Endothelial cell of umbilical vein (primary cell): ENCODE measurements around the gene GM2A.

Source experiments
- EZH2 ChIP-seq: IDR thresholded peaks from 2 replicates; pipeline ENCODE4 v1.6.1; 2012; ENCODE audit warnings: borderline replicate concordance, low read depth, mild to moderate bottlenecking, moderate library complexity, low read length, inconsistent platforms; ENCODE audit not compliant: severe bottlenecking
- FOS ChIP-seq: IDR thresholded peaks from 2 replicates; pipeline ENCODE4 v1.6.1; 2011; ENCODE audit warnings: mild to moderate bottlenecking, low read length, moderate library complexity, borderline replicate concordance; ENCODE audit not compliant: insufficient read depth
- GATA2 ChIP-seq: IDR thresholded peaks from 2 replicates; pipeline ENCODE4 v1.7.0; 2011; ENCODE audit warnings: low read depth, mild to moderate bottlenecking, moderate library complexity, mixed read lengths, low read length; ENCODE audit not compliant: insufficient read length, insufficient read depth
- JUN ChIP-seq: IDR thresholded peaks from 2 replicates; pipeline ENCODE4 v1.6.1; 2011; ENCODE audit warnings: borderline replicate concordance, low read depth; ENCODE audit not compliant: insufficient read length, insufficient read depth
- MYC ChIP-seq: IDR thresholded peaks from one replicate; pipeline ENCODE4 v1.6.1; 2011; ENCODE audit warnings: mild to moderate bottlenecking, low read depth, low read length
- POLR2A ChIP-seq: IDR thresholded peaks from 2 replicates; pipeline ENCODE4 v1.6.1; 2012; ENCODE audit warnings: low read depth, mild to moderate bottlenecking, control low read depth, low read length
- POLR2AphosphoS5 ChIP-seq: IDR thresholded peaks from 2 replicates; pipeline ENCODE4 v1.6.1; 2012; ENCODE audit warnings: low read depth, mild to moderate bottlenecking, control low read depth, low read length, moderate library complexity; ENCODE audit not compliant: insufficient read depth
- TF ChIP-seq, protein P1 (sequence below): IDR thresholded peaks from 2 replicates; pipeline ENCODE4 v1.6.1; 2011; ENCODE audit not compliant: insufficient read depth, insufficient read length
- TF ChIP-seq, protein P2 (sequence below), 2 donors: IDR thresholded peaks; 1 replicate in 1 of 2; 2 replicates in 1 of 2; pipeline ENCODE4 v1.5.1; 2011; ENCODE audit warnings: low read length in 2 of 2, mild to moderate bottlenecking in 2 of 2, moderate library complexity in 2 of 2, control low read depth in 1 of 2, inconsistent platforms in 1 of 2, low read depth in 1 of 2; ENCODE audit not compliant: insufficient read depth in 1 of 2; ENCODE audit errors: extremely low read depth in 1 of 2

DNA sequence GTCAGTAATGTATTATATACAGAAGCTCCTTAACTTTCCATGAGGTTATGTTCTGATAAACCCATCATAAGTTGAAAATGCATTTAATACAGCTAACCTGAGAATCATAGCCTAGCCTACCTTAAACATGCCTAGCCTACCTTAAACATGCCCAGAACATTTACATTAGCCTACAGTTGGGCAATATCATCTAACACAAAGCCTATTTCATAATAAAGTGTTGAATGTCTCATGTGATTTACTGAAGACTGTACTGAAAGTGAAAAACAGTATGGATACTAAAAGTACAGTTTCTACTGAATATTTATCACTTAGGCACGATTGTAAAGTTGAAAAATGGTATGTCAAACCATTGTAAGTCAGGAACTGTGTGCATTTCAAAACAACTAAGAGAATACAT is 1.6 kb downstream of the GM2A start:
- TF ChIP-seq POLR2AphosphoS5 = no peak
- TF ChIP-seq POLR2A = no peak
- TF ChIP-seq, protein P1, sequence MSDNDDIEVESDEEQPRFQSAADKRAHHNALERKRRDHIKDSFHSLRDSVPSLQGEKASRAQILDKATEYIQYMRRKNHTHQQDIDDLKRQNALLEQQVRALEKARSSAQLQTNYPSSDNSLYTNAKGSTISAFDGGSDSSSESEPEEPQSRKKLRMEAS = no peak
- TF ChIP-seq, protein P2, sequence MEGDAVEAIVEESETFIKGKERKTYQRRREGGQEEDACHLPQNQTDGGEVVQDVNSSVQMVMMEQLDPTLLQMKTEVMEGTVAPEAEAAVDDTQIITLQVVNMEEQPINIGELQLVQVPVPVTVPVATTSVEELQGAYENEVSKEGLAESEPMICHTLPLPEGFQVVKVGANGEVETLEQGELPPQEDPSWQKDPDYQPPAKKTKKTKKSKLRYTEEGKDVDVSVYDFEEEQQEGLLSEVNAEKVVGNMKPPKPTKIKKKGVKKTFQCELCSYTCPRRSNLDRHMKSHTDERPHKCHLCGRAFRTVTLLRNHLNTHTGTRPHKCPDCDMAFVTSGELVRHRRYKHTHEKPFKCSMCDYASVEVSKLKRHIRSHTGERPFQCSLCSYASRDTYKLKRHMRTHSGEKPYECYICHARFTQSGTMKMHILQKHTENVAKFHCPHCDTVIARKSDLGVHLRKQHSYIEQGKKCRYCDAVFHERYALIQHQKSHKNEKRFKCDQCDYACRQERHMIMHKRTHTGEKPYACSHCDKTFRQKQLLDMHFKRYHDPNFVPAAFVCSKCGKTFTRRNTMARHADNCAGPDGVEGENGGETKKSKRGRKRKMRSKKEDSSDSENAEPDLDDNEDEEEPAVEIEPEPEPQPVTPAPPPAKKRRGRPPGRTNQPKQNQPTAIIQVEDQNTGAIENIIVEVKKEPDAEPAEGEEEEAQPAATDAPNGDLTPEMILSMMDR (IDR thresholded peaks at IDR 0.05; ENCODE audit: extremely low read depth in 1 of 2, insufficient read depth in 1 of 2, low read depth in 1 of 2, low read length in 2 of 2) = no peak
- TF ChIP-seq FOS = no peak
- TF ChIP-seq EZH2 = no peak
- TF ChIP-seq JUN = no peak
- TF ChIP-seq GATA2 = no peak
- TF ChIP-seq MYC = no peak
